ENCODE results near the gene ANXA5. TPM values are rescaled to one million over a fixed set of nuclear protein-coding genes. Genes with fewer than 3 reads are reported as not detected.

ANXA5 gene
- total and polyA plus RNA-seq, 9 of the 15 experiments (the other 6 are each of a cell fraction or from before 2014, with no cell fraction given), result 49.9 to 131 (median 84.5) TPM

DNA sequence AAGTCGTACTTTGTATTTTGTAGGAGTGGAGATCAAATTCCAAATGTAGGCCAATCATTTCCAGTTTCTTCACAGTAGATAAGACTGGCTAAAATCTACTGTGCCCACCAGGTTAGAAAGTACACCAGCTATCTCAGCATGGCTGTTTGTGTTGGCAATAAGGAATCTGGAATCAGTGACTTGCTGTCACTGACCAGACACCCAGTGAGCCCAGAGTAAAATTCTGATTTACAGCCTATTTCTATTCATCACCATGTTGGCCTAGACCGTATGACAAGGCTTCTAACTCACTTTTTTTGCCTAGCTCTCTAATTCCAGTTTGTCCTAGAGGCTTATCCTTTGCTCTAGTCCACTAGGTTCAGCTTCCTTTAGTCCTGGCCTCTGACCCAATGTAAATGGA is 42.8 kb upstream of the ANXA5 start (continued):
- TF ChIP-seq PRMT5 (CRISPR knock-in tag; IDR thresholded peaks at IDR 0.05) (no peak), NFXL1 (CRISPR knock-in tag; IDR thresholded peaks at IDR 0.05) (no peak), FOXM1 (IDR thresholded peaks at IDR 0.05; ENCODE audit: low read depth) (no peak), FOXM1 (CRISPR knock-in tag; IDR thresholded peaks at IDR 0.05; ENCODE audit: low read depth) (no peak)
- TF ChIP-seq, protein P1, sequence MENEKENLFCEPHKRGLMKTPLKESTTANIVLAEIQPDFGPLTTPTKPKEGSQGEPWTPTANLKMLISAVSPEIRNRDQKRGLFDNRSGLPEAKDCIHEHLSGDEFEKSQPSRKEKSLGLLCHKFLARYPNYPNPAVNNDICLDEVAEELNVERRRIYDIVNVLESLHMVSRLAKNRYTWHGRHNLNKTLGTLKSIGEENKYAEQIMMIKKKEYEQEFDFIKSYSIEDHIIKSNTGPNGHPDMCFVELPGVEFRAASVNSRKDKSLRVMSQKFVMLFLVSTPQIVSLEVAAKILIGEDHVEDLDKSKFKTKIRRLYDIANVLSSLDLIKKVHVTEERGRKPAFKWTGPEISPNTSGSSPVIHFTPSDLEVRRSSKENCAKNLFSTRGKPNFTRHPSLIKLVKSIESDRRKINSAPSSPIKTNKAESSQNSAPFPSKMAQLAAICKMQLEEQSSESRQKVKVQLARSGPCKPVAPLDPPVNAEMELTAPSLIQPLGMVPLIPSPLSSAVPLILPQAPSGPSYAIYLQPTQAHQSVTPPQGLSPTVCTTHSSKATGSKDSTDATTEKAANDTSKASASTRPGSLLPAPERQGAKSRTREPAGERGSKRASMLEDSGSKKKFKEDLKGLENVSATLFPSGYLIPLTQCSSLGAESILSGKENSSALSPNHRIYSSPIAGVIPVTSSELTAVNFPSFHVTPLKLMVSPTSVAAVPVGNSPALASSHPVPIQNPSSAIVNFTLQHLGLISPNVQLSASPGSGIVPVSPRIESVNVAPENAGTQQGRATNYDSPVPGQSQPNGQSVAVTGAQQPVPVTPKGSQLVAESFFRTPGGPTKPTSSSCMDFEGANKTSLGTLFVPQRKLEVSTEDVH (IDR thresholded peaks at IDR 0.05; ENCODE audit: low read depth, partially characterized antibody), result no peak
- TF ChIP-seq, protein P2, sequence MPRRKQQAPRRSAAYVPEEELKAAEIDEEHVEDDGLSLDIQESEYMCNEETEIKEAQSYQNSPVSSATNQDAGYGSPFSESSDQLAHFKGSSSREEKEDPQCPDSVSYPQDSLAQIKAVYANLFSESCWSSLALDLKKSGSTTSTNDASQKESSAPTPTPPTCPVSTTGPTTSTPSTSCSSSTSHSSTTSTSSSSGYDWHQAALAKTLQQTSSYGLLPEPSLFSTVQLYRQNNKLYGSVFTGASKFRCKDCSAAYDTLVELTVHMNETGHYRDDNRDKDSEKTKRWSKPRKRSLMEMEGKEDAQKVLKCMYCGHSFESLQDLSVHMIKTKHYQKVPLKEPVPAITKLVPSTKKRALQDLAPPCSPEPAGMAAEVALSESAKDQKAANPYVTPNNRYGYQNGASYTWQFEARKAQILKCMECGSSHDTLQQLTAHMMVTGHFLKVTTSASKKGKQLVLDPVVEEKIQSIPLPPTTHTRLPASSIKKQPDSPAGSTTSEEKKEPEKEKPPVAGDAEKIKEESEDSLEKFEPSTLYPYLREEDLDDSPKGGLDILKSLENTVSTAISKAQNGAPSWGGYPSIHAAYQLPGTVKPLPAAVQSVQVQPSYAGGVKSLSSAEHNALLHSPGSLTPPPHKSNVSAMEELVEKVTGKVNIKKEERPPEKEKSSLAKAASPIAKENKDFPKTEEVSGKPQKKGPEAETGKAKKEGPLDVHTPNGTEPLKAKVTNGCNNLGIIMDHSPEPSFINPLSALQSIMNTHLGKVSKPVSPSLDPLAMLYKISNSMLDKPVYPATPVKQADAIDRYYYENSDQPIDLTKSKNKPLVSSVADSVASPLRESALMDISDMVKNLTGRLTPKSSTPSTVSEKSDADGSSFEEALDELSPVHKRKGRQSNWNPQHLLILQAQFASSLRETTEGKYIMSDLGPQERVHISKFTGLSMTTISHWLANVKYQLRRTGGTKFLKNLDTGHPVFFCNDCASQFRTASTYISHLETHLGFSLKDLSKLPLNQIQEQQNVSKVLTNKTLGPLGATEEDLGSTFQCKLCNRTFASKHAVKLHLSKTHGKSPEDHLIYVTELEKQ (CRISPR knock-in tag; IDR thresholded peaks at IDR 0.05), result no peak
